Smooth muscle cell (in vitro differentiated cells): Measurements from ENCODE around the gene TGFBR1. TPM values are rescaled to one million over a fixed set of nuclear protein-coding genes. Genes with fewer than 3 reads are reported as not detected.

Experiments
- DNase-seq: peaks from one replicate; lab custom pipeline; 2025; ENCODE audit not compliant: unreplicated experiment; lab: John Stamatoyannopoulos, UW
- H2AFZ ChIP-seq: fragments of 200-600 bp; sonication (generic); 2 replicates; pipeline ENCODE4 v1.6.0; 2016; ENCODE audit warnings: antibody characterized with exemption, low read depth, mild to moderate bottlenecking
- H3F3A ChIP-seq: fragments of 200-600 bp; sonication (generic); 2 replicates; pipeline ENCODE4 v1.6.0; 2017; ENCODE audit warnings: antibody characterized with exemption, low read depth
- H3K27ac ChIP-seq: fragments of 200-600 bp; sonication (generic); 2 replicates; pipeline ENCODE4 v1.5.1; 2016; ENCODE audit warnings: low read depth, mild to moderate bottlenecking
- H3K27me3 ChIP-seq: fragments of 200-600 bp; sonication (generic); 2 replicates; pipeline ENCODE4 v1.6.1; 2016; ENCODE audit warnings: low read depth, mild to moderate bottlenecking
- H3K36me3 ChIP-seq: fragments of 200-600 bp; sonication (generic); 2 replicates; pipeline ENCODE4 v1.5.1; 2016; ENCODE audit warnings: low read depth
- H3K4me1 ChIP-seq: fragments of 200-600 bp; sonication (generic); 2 replicates; pipeline ENCODE4 v1.5.1; 2016; ENCODE audit warnings: low read depth
- H3K4me2 ChIP-seq: fragments of 200-600 bp; sonication (generic); 2 replicates; pipeline ENCODE4 v1.6.0; 2016; ENCODE audit warnings: mild to moderate bottlenecking
- H3K4me3 ChIP-seq: fragments of 200-600 bp; sonication (generic); 2 replicates; pipeline ENCODE4 v1.5.1; 2016; ENCODE audit warnings: mild to moderate bottlenecking
- H3K79me2 ChIP-seq: fragments of 200-600 bp; sonication (generic); 2 replicates; pipeline ENCODE4 v1.6.0; 2016; ENCODE audit warnings: low read depth, mild to moderate bottlenecking
- H3K9ac ChIP-seq: fragments of 200-600 bp; sonication (generic); 2 replicates; pipeline ENCODE4 v1.6.0; 2016; ENCODE audit warnings: low read depth
- H3K9me3 ChIP-seq: fragments of 200-600 bp; sonication (generic); replicated peaks from 2 replicates; pipeline ENCODE4 v1.5.1; 2016; ENCODE audit warnings: low read depth
- H4K20me1 ChIP-seq: fragments of 200-600 bp; sonication (generic); 2 replicates; pipeline ENCODE4 v1.6.0; 2016; ENCODE audit warnings: low read depth
- WGBS: methylation state at CpG from one replicate; pipeline ENCODE4 v1.1.7; 2016; ENCODE audit warnings: low lambda C conversion rate; 5-methylcytosine and 5-hydroxymethylcytosine counted together
- polyA plus RNA-seq: library from polyadenylated mRNA; unstranded; fragments of >200 nt; fragmentation: Nextera tagmentation; extraction: Ambion mirVana; gene quantifications from 2 replicates; pipeline ENCODE4 v1.2.1, GENCODE V29; 2016
- total RNA-seq: library from RNA; depleted of rRNA; stranded (reverse); fragments of >200 nt; gene quantifications from 2 replicates; pipeline ENCODE4 v1.2.3, GENCODE V29; 2014
- TF ChIP-seq, protein P1 (sequence below): fragments of 200-600 bp; sonication (generic); IDR thresholded peaks from 2 replicates; pipeline ENCODE4 v1.5.1; 2017; ENCODE audit warnings: borderline replicate concordance, mild to moderate bottlenecking, antibody characterized with exemption; ENCODE audit not compliant: insufficient read depth, poor library complexity, severe bottlenecking

TGFBR1 gene
- total and polyA plus RNA-seq, 2 experiments from 2014 or later, result 87.8 to 240 TPM

DNA sequence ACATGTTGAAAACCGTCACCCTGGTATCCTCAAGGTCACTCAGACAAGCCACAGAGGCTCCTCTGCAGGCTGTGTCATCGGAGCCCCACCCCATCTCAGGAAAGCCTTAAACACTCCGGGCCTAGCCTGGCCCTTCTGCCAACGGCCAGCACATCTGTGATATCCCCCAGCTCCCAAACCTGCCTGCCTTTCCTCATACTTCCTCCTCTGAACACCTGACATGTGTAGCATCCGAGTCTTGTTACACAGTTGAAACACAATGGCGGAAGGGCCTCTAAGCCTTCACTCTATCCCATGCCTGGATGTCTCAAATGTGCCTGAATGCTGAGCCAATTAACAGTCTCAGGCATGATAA lies 32.9 kb upstream of the TGFBR1 start:
- DNase-seq, result no peak
- H3K4me3 ChIP-seq, result no peak overlapping the region

DNA sequence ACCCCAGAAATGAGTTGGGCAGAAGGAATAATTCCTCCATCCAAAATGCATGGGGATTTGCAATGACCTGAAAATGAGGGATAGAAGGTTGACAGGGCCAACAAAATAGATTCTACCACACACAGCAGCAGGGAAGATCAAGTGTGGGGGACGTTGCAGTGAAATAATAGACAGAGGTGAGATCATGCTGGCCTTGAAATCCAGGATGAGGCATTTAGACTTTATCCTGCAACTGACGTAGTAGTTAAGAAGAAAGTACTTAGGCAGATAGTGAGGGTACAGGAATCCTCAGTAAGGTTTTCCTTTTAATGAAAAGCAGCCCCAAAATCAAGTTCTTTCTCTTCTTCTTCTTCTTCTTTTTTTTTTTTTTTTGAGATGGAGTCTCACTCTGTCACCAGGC lies 31.6 kb upstream of the TGFBR1 start:
- Histone ChIP-seq H3K27me3 (no peaks in the 10 kb centered on the region), H3K9ac (no peak overlapping the region), H4K20me1 (no peaks in the 10 kb centered on the region), H3F3A (peaks cover 42% of the 10 kb centered on the region), H2AFZ (no peak overlapping the region), H3K4me3 (no peak overlapping the region), H3K36me3 (no peaks in the 10 kb centered on the region), H3K4me2 (peak overlapping the region; percentile 22), H3K27ac (no peak overlapping the region), H3K9me3 (no peaks in the 10 kb centered on the region), H3K79me2 (no peaks in the 10 kb centered on the region), H3K4me1 (no peaks in the 10 kb centered on the region)
- TF ChIP-seq, protein P1, sequence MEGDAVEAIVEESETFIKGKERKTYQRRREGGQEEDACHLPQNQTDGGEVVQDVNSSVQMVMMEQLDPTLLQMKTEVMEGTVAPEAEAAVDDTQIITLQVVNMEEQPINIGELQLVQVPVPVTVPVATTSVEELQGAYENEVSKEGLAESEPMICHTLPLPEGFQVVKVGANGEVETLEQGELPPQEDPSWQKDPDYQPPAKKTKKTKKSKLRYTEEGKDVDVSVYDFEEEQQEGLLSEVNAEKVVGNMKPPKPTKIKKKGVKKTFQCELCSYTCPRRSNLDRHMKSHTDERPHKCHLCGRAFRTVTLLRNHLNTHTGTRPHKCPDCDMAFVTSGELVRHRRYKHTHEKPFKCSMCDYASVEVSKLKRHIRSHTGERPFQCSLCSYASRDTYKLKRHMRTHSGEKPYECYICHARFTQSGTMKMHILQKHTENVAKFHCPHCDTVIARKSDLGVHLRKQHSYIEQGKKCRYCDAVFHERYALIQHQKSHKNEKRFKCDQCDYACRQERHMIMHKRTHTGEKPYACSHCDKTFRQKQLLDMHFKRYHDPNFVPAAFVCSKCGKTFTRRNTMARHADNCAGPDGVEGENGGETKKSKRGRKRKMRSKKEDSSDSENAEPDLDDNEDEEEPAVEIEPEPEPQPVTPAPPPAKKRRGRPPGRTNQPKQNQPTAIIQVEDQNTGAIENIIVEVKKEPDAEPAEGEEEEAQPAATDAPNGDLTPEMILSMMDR, result no peak
- no peak for DNase-seq
- 59% methylated on average over 2 of the region's 2 CpGs for WGBS

More for the DNA sequence above, 32.9 kb upstream of the TGFBR1 start:
- no peaks in the 10 kb centered on the region for H3K79me2 ChIP-seq
- no peaks in the 10 kb centered on the region for H3K27me3 ChIP-seq
- WGBS, result 80% methylated on average over 6 of the region's 6 CpGs
- H4K20me1 ChIP-seq, result no peaks in the 10 kb centered on the region
- no peaks in the 10 kb centered on the region for H3K4me1 ChIP-seq
- peak overlapping the region; percentile 14 for H3K4me2 ChIP-seq
- H3K9ac ChIP-seq, result no peak overlapping the region
- H3F3A ChIP-seq, result peaks cover 42% of the 10 kb centered on the region
- H3K36me3 ChIP-seq, result peaks cover 3% of the 10 kb centered on the region
- H3K27ac ChIP-seq, result peak overlapping the region; percentile 66
- TF ChIP-seq, protein P1, result no peak
- H3K9me3 ChIP-seq, result no peaks in the 10 kb centered on the region
- H2AFZ ChIP-seq, result no peak overlapping the region

- Histone ChIP-seq H3K27ac (peak overlapping the region; percentile 83), H3K27me3 (no peaks in the 10 kb centered on the region), H3K9me3 (no peaks in the 10 kb centered on the region), H3K4me2 (peak overlapping the region; percentile 54), H3K9ac (no peak overlapping the region), H3K4me1 (no peaks in the 10 kb centered on the region), H3K36me3 (no peaks in the 10 kb centered on the region), H3K4me3 (no peak overlapping the region), H4K20me1 (no peaks in the 10 kb centered on the region), H3K79me2 (no peaks in the 10 kb centered on the region), H2AFZ (no peak overlapping the region), H3F3A (peaks cover 39% of the 10 kb centered on the region)
- WGBS, result 98% methylated on average over 8 of the region's 8 CpGs
- DNase-seq, result no peak
- TF ChIP-seq, protein P1, result no peak
Measured at GRCh38 chr9:99073985-99074901, 30.7 kb upstream of the TGFBR1 start.
